ENCODE results near the gene CFI.
"Not testable (repeated sequence)": the region's sequence is repeated elsewhere in the genome, so short reads cannot be mapped to it uniquely, and the experiment has no call there.

The CFI gene

GRCh38 chr4:109795059-109795458 lies 6.7 kb downstream of the CFI start:
- DNase-seq = no peak

- DNase-seq = no peak
Observed at GRCh38 chr4:109787807-109788206, 14.0 kb downstream of the CFI start.

GRCh38 chr4:109786846-109787245 lies 15.0 kb downstream of the CFI start:
- no peak for DNase-seq

- DNase-seq = not testable (repeated sequence)
Observed at GRCh38 chr4:109782092-109782491, 19.7 kb downstream of the CFI start.

GRCh38 chr4:109764789-109765402 lies 36.9 kb downstream of the CFI start:
- no peak for DNase-seq

GRCh38 chr4:109764376-109764775 lies 37.4 kb downstream of the CFI start:
- no peak for DNase-seq

GRCh38 chr4:109760682-109761081 lies 41.1 kb downstream of the CFI start:
- no peak for DNase-seq

- peak; percentile 12 for DNase-seq
Observed at GRCh38 chr4:109755656-109756055, 46.1 kb downstream of the CFI start.

- no peak for DNase-seq
Observed at GRCh38 chr4:109754093-109754857, 47.5 kb downstream of the CFI start.

GRCh38 chr4:109752525-109752924 lies 49.3 kb downstream of the CFI start:
- no peak for DNase-seq

GRCh38 chr4:109751852-109752251 lies 49.9 kb downstream of the CFI start:
- no peak for DNase-seq

- no peak for DNase-seq
Observed at GRCh38 chr4:109750652-109751244, 51.1 kb downstream of the CFI start.

GRCh38 chr4:109749388-109750082 lies 52.3 kb downstream of the CFI start:
- DNase-seq = no peak

- DNase-seq = no peak
Observed at GRCh38 chr4:109748114-109748513, 53.7 kb downstream of the CFI start.

- no peak for DNase-seq
Observed at GRCh38 chr4:109746728-109747127, 55.1 kb downstream of the CFI start.

GRCh38 chr4:109745830-109746229 lies 56.0 kb downstream of the CFI start:
- DNase-seq = no peak

- no peak for DNase-seq
Observed at GRCh38 chr4:109739547-109739946, 62.3 kb downstream of the CFI start.

- DNase-seq = no peak
Observed at GRCh38 chr4:109738104-109738872, 63.5 kb downstream of the CFI start.

GRCh38 chr4:109735566-109736365 lies 66.0 kb downstream of the CFI start:
- DNase-seq = no peak

GRCh38 chr4:109733728-109734127 lies 68.1 kb downstream of the CFI start:
- DNase-seq = no peak

GRCh38 chr4:109730619-109731545 lies 70.9 kb downstream of the CFI start:
- no peak for DNase-seq

Measured in MV-4-11 (cell line).